ENCODE results near the gene MSGN1. TPM values are rescaled to one million over a fixed set of nuclear protein-coding genes. Genes with fewer than 3 reads are reported as not detected.

Gene MSGN1
- total and polyA plus RNA-seq, 2 donors (not counting 3 experiments of a cell fraction or from before 2014, with no cell fraction given), result not detected

GRCh38 chr2:17781482-17781881 is 34.8 kb upstream of the MSGN1 start:
- Histone ChIP-seq H2AFZ (ENCODE audit: low read depth, low read length) (no peak overlapping the region), H3K4me2 (ENCODE audit: insufficient read depth, low read length) (no peak overlapping the region), H3K9ac (replicated peaks; ENCODE audit: extremely low read depth, insufficient read depth, low read length) (no peak overlapping the region), H3K4me3 (replicated peaks in 1 of 3; ENCODE audit: insufficient read depth in 1 of 3, low read depth in 1 of 3, low read length in 3 of 3) (no peak overlapping the region), H3K79me2 (ENCODE audit: control insufficient read depth, insufficient read depth, low read length) (no peaks in the 10 kb centered on the region), H3K9me1 (replicated peaks; ENCODE audit: control insufficient read depth, extremely low read depth, insufficient read depth, low read length) (no peaks in the 10 kb centered on the region), H3K9me3 (replicated peaks; ENCODE audit: control insufficient read depth, insufficient read depth, low read length) (no peaks in the 10 kb centered on the region), H3K27me3 (ENCODE audit: control insufficient read depth in 2 of 2, insufficient read depth in 2 of 2, low read length in 2 of 2) (no peaks in the 10 kb centered on the region), H3K4me1 (ENCODE audit: control insufficient read depth, extremely low read depth, insufficient read depth, low read length) (no peaks in the 10 kb centered on the region), H3K36me3 (ENCODE audit: control insufficient read depth in 2 of 2, extremely low read depth in 1 of 2, insufficient read depth in 2 of 2, low read length in 2 of 2) (peaks cover 0 to 5% of the 10 kb centered on the region in 2 experiments), H4K20me1 (replicated peaks; ENCODE audit: control insufficient read depth, extremely low read depth, insufficient read depth, low read length) (no peaks in the 10 kb centered on the region), H3K27ac (ENCODE audit: insufficient read depth, low read depth, low read length) (no peak overlapping the region)
- no TSS peak for BruUV-seq (replicated peaks)
- ChIA-PET CTCF (interaction anchor here (1.8 kb wide), 1 partner anchor 135 kb away, joined by 5 read pairs; no protein-coding TSS in a partner anchor), POLR2A (no interaction called here)
- dilution Hi-C loops (cut with MboI; ENCODE audit: extremely low pct_ligation_motif_present, low sequenced_read_pairs), result no loop called here
- intact Hi-C loops (cut with micrococcal nuclease), result no loop called here
- DNase-seq (ENCODE audit: low read depth, low spot score) (no peak), FAIRE-seq (no peak)
- TF ChIP-seq FOS (IDR thresholded peaks at IDR 0.05; ENCODE audit: borderline replicate concordance, insufficient read depth, low read length), result no peak
- no peak for TF ChIP-seq GATA2 (IDR thresholded peaks at IDR 0.05; ENCODE audit: insufficient read depth, insufficient read length, low read depth, low read length)
- no peak for TF ChIP-seq CTCF (IDR thresholded peaks at IDR 0.05; ENCODE audit: extremely low read depth in 1 of 2, insufficient read depth in 1 of 2, low read depth in 1 of 2, low read length in 2 of 2)
- no peak for TF ChIP-seq EZH2 (IDR thresholded peaks at IDR 0.05; ENCODE audit: borderline replicate concordance, low read depth, low read length, severe bottlenecking)
- TF ChIP-seq JUN (IDR thresholded peaks at IDR 0.05; ENCODE audit: borderline replicate concordance, insufficient read depth, insufficient read length, low read depth), result no peak
- no peak for TF ChIP-seq MYC (IDR thresholded peaks at IDR 0.05; ENCODE audit: low read depth, low read length)
- no peak for TF ChIP-seq POLR2AphosphoS5 (IDR thresholded peaks at IDR 0.05; ENCODE audit: insufficient read depth, low read depth, low read length)
- no peak for TF ChIP-seq POLR2A (IDR thresholded peaks at IDR 0.05; ENCODE audit: low read depth, low read length)
- no peak for TF ChIP-seq MAX (IDR thresholded peaks at IDR 0.05; ENCODE audit: insufficient read depth, insufficient read length)
